ENCODE data around the gene NEDD4. TPM values are rescaled to one million over a fixed set of nuclear protein-coding genes. Genes with fewer than 3 reads are reported as not detected.
"Not testable (repeated sequence)": the region's sequence is repeated elsewhere in the genome, so short reads cannot be mapped to it uniquely, and the experiment has no call there.

The NEDD4 gene
- polyA plus RNA-seq, 2 donors = 1.7 to 2.3 TPM

- Histone ChIP-seq H3K27me3 (ENCODE audit: control insufficient read depth in 1 of 2, insufficient read depth in 2 of 2, low read length in 2 of 2) (no peaks in the 10 kb centered on the region), H3K4me3 (ENCODE audit: low read depth in 1 of 2, low read length in 2 of 2) (no peak overlapping the region), H3K36me3 (ENCODE audit: control insufficient read depth in 2 of 2, insufficient read depth in 2 of 2, low read length in 1 of 2) (no peaks in the 10 kb centered on the region), H3K9me3 (ENCODE audit: control insufficient read depth in 2 of 2, insufficient read depth in 1 of 2, low read depth in 1 of 2, low read length in 1 of 2) (peaks cover 0 to 3% of the 10 kb centered on the region in 2 donors), H3K27ac (ENCODE audit: low read depth in 2 of 2, low read length in 1 of 2) (no peak overlapping the region), H3K4me1 (ENCODE audit: control insufficient read depth in 2 of 2, insufficient read depth in 2 of 2, low read length in 1 of 2) (no peaks in the 10 kb centered on the region)
- 87 to 92% methylated on average over 4 of the region's 4 CpGs for WGBS, 2 donors
Observed at GRCh38 chr15:56014677-56015076, 21.3 kb upstream of the NEDD4 start.

- peak overlapping the region in 1 of 2 donors; percentile 19 for H3K4me3 ChIP-seq (ENCODE audit: low read depth in 1 of 2, low read length in 2 of 2)
- WGBS, 2 donors = 53 to 70% methylated on average over 26 to 40 of the region's 40 CpGs
- H3K36me3 ChIP-seq (ENCODE audit: control insufficient read depth in 2 of 2, insufficient read depth in 2 of 2, low read length in 1 of 2); H3K4me1 ChIP-seq (ENCODE audit: control insufficient read depth in 2 of 2, insufficient read depth in 2 of 2, low read length in 1 of 2); H3K27me3 ChIP-seq (ENCODE audit: control insufficient read depth in 1 of 2, insufficient read depth in 2 of 2, low read length in 2 of 2); H3K9me3 ChIP-seq (ENCODE audit: control insufficient read depth in 2 of 2, insufficient read depth in 1 of 2, low read depth in 1 of 2, low read length in 1 of 2): not testable (repeated sequence)
- peak overlapping the region in 1 of 2 donors; percentile 30 for H3K27ac ChIP-seq (ENCODE audit: low read depth in 2 of 2, low read length in 1 of 2)
Observed at GRCh38 chr15:56007053-56007452, 13.6 kb upstream of the NEDD4 start.

- not testable (repeated sequence) for H3K9me3 ChIP-seq (ENCODE audit: control insufficient read depth in 2 of 2, insufficient read depth in 1 of 2, low read depth in 1 of 2, low read length in 1 of 2); H3K27ac ChIP-seq (ENCODE audit: low read depth in 2 of 2, low read length in 1 of 2); H3K27me3 ChIP-seq (ENCODE audit: control insufficient read depth in 1 of 2, insufficient read depth in 2 of 2, low read length in 2 of 2); H3K36me3 ChIP-seq (ENCODE audit: control insufficient read depth in 2 of 2, insufficient read depth in 2 of 2, low read length in 1 of 2); H3K4me3 ChIP-seq (ENCODE audit: low read depth in 1 of 2, low read length in 2 of 2); H3K4me1 ChIP-seq (ENCODE audit: control insufficient read depth in 2 of 2, insufficient read depth in 2 of 2, low read length in 1 of 2)
- WGBS, 2 donors = 48 to 54% methylated on average over 5 of the region's 5 CpGs
Observed at GRCh38 chr15:56006371-56006770, 13.0 kb upstream of the NEDD4 start.

GRCh38 chr15:56004281-56004680 is 10.9 kb upstream of the NEDD4 start:
- H3K4me3 ChIP-seq (ENCODE audit: low read depth in 1 of 2, low read length in 2 of 2); H3K27ac ChIP-seq (ENCODE audit: low read depth in 2 of 2, low read length in 1 of 2); H3K4me1 ChIP-seq (ENCODE audit: control insufficient read depth in 2 of 2, insufficient read depth in 2 of 2, low read length in 1 of 2); H3K27me3 ChIP-seq (ENCODE audit: control insufficient read depth in 1 of 2, insufficient read depth in 2 of 2, low read length in 2 of 2); H3K36me3 ChIP-seq (ENCODE audit: control insufficient read depth in 2 of 2, insufficient read depth in 2 of 2, low read length in 1 of 2); H3K9me3 ChIP-seq (ENCODE audit: control insufficient read depth in 2 of 2, insufficient read depth in 1 of 2, low read depth in 1 of 2, low read length in 1 of 2): not testable (repeated sequence)
- 42 to 53% methylated on average over 1 of the region's 1 CpG for WGBS, 2 donors

- not testable (repeated sequence) for H3K4me3 ChIP-seq (ENCODE audit: low read depth in 1 of 2, low read length in 2 of 2); H3K9me3 ChIP-seq (ENCODE audit: control insufficient read depth in 2 of 2, insufficient read depth in 1 of 2, low read depth in 1 of 2, low read length in 1 of 2); H3K27me3 ChIP-seq (ENCODE audit: control insufficient read depth in 1 of 2, insufficient read depth in 2 of 2, low read length in 2 of 2); H3K4me1 ChIP-seq (ENCODE audit: control insufficient read depth in 2 of 2, insufficient read depth in 2 of 2, low read length in 1 of 2); H3K36me3 ChIP-seq (ENCODE audit: control insufficient read depth in 2 of 2, insufficient read depth in 2 of 2, low read length in 1 of 2); H3K27ac ChIP-seq (ENCODE audit: low read depth in 2 of 2, low read length in 1 of 2)
- no CpG with 5 or more reads among the region's 1 CpG for WGBS, 2 donors
Observed at GRCh38 chr15:56003777-56004176, 10.4 kb upstream of the NEDD4 start.

GRCh38 chr15:56003277-56003676 is 9.9 kb upstream of the NEDD4 start:
- not testable (repeated sequence) for H3K27ac ChIP-seq (ENCODE audit: low read depth in 2 of 2, low read length in 1 of 2); H3K4me3 ChIP-seq (ENCODE audit: low read depth in 1 of 2, low read length in 2 of 2); H3K9me3 ChIP-seq (ENCODE audit: control insufficient read depth in 2 of 2, insufficient read depth in 1 of 2, low read depth in 1 of 2, low read length in 1 of 2); H3K36me3 ChIP-seq (ENCODE audit: control insufficient read depth in 2 of 2, insufficient read depth in 2 of 2, low read length in 1 of 2); H3K27me3 ChIP-seq (ENCODE audit: control insufficient read depth in 1 of 2, insufficient read depth in 2 of 2, low read length in 2 of 2); H3K4me1 ChIP-seq (ENCODE audit: control insufficient read depth in 2 of 2, insufficient read depth in 2 of 2, low read length in 1 of 2)

- peak overlapping the region in 1 of 2 donors; percentile 49 for H3K27ac ChIP-seq (ENCODE audit: low read depth in 2 of 2, low read length in 1 of 2)
- WGBS, 2 donors = 56 to 68% methylated on average over 3 of the region's 3 CpGs
- no peaks in the 10 kb centered on the region for H3K27me3 ChIP-seq (ENCODE audit: control insufficient read depth in 1 of 2, insufficient read depth in 2 of 2, low read length in 2 of 2)
- H3K4me3 ChIP-seq (ENCODE audit: low read depth in 1 of 2, low read length in 2 of 2) = no peak overlapping the region
- H3K4me1 ChIP-seq (ENCODE audit: control insufficient read depth in 2 of 2, insufficient read depth in 2 of 2, low read length in 1 of 2) = peaks cover 0 to 2% of the 10 kb centered on the region in 2 donors
- H3K9me3 ChIP-seq (ENCODE audit: control insufficient read depth in 2 of 2, insufficient read depth in 1 of 2, low read depth in 1 of 2, low read length in 1 of 2) = no peaks in the 10 kb centered on the region
- no peaks in the 10 kb centered on the region for H3K36me3 ChIP-seq (ENCODE audit: control insufficient read depth in 2 of 2, insufficient read depth in 2 of 2, low read length in 1 of 2)
Observed at GRCh38 chr15:56001471-56002078, 8.2 kb upstream of the NEDD4 start.

GRCh38 chr15:55999658-56000057 is 6.2 kb upstream of the NEDD4 start:
- Histone ChIP-seq H3K9me3 (ENCODE audit: control insufficient read depth in 2 of 2, insufficient read depth in 1 of 2, low read depth in 1 of 2, low read length in 1 of 2) (no peaks in the 10 kb centered on the region), H3K4me3 (ENCODE audit: low read depth in 1 of 2, low read length in 2 of 2) (no peak overlapping the region), H3K4me1 (ENCODE audit: control insufficient read depth in 2 of 2, insufficient read depth in 2 of 2, low read length in 1 of 2) (peaks cover 0 to 2% of the 10 kb centered on the region in 2 donors), H3K27me3 (ENCODE audit: control insufficient read depth in 1 of 2, insufficient read depth in 2 of 2, low read length in 2 of 2) (no peaks in the 10 kb centered on the region), H3K36me3 (ENCODE audit: control insufficient read depth in 2 of 2, insufficient read depth in 2 of 2, low read length in 1 of 2) (no peaks in the 10 kb centered on the region), H3K27ac (ENCODE audit: low read depth in 2 of 2, low read length in 1 of 2) (no peak overlapping the region)
- 43 to 63% methylated on average over 1 of the region's 1 CpG for WGBS, 2 donors

- Histone ChIP-seq H3K4me1 (ENCODE audit: control insufficient read depth in 2 of 2, insufficient read depth in 2 of 2, low read length in 1 of 2) (peaks cover 0 to 2% of the 10 kb centered on the region in 2 donors), H3K9me3 (ENCODE audit: control insufficient read depth in 2 of 2, insufficient read depth in 1 of 2, low read depth in 1 of 2, low read length in 1 of 2) (no peaks in the 10 kb centered on the region), H3K27me3 (ENCODE audit: control insufficient read depth in 1 of 2, insufficient read depth in 2 of 2, low read length in 2 of 2) (no peaks in the 10 kb centered on the region), H3K27ac (ENCODE audit: low read depth in 2 of 2, low read length in 1 of 2) (no peak overlapping the region), H3K36me3 (ENCODE audit: control insufficient read depth in 2 of 2, insufficient read depth in 2 of 2, low read length in 1 of 2) (no peaks in the 10 kb centered on the region), H3K4me3 (ENCODE audit: low read depth in 1 of 2, low read length in 2 of 2) (no peak overlapping the region)
- WGBS, 2 donors = 55 to 71% methylated on average over 1 of the region's 1 CpG
Observed at GRCh38 chr15:55998478-55998877, 5.1 kb upstream of the NEDD4 start.

GRCh38 chr15:55993804-55994560 is 570 bp upstream of the NEDD4 start:
- Histone ChIP-seq H3K27me3 (ENCODE audit: control insufficient read depth in 1 of 2, insufficient read depth in 2 of 2, low read length in 2 of 2) (no peaks in the 10 kb centered on the region), H3K4me1 (ENCODE audit: control insufficient read depth in 2 of 2, insufficient read depth in 2 of 2, low read length in 1 of 2) (peaks cover 0 to 2% of the 10 kb centered on the region in 2 donors), H3K27ac (ENCODE audit: low read depth in 2 of 2, low read length in 1 of 2) (peak overlapping the region; percentile 73 to 92), H3K4me3 (ENCODE audit: low read depth in 1 of 2, low read length in 2 of 2) (peak overlapping the region; percentile 78 to 93), H3K36me3 (ENCODE audit: control insufficient read depth in 2 of 2, insufficient read depth in 2 of 2, low read length in 1 of 2) (no peaks in the 10 kb centered on the region), H3K9me3 (ENCODE audit: control insufficient read depth in 2 of 2, insufficient read depth in 1 of 2, low read depth in 1 of 2, low read length in 1 of 2) (no peaks in the 10 kb centered on the region)
- WGBS, 2 donors = 1 to 2% methylated on average over 29 to 41 of the region's 41 CpGs

Data from esophagus (tissue), 2 donors.